Esophagus muscularis mucosa (tissue), 4 donors: ENCODE data around the gene ASPSCR1. TPM values are rescaled to one million over a fixed set of nuclear protein-coding genes. Genes with fewer than 3 reads are reported as not detected.
"Not testable (repeated sequence)": the region's sequence is repeated elsewhere in the genome, so short reads cannot be mapped to it uniquely, and the experiment has no call there.

Source experiments
- DNase-seq: peaks from one replicate; pipeline ENCODE4 v3.0.0-alpha.2; 2017; ENCODE audit errors: extremely low spot score
- H3K27ac ChIP-seq, 4 donors: fragments of 200-600 bp; sonication (generic); replicated peaks in 1 of 4; 1 replicate in 3 of 4; 2 replicates in 1 of 4; pipeline ENCODE4 v1.5.1; 2016 to 2019; ENCODE audit warnings: mild to moderate bottlenecking in 1 of 4
- H3K27me3 ChIP-seq, 4 donors: fragments of 200-600 bp; sonication (generic); one replicate each; pipeline versions ENCODE4 v1.5.1 to v1.6.0; 2016 to 2019
- H3K36me3 ChIP-seq, 4 donors: fragments of 200-600 bp; sonication (generic); one replicate each; pipeline ENCODE4 v1.5.1; 2016 to 2019
- H3K4me1 ChIP-seq, 4 donors: fragments of 200-600 bp; sonication (generic); one replicate each; pipeline ENCODE4 v1.5.1; 2016 to 2019
- H3K4me3 ChIP-seq, 4 donors: fragments of 200-600 bp; sonication (generic); 1 replicate in 2 of 4; 2 replicates in 2 of 4; pipeline ENCODE4 v1.5.1; 2016 to 2019; ENCODE audit warnings: mild to moderate bottlenecking in 4 of 4, moderate library complexity in 1 of 4
- H3K9me3 ChIP-seq, 4 donors: fragments of 200-600 bp; sonication (generic); 1 replicate in 3 of 4; 2 replicates in 1 of 4; pipeline ENCODE4 v1.5.1; 2016 to 2019
- CTCF ChIP-seq, 3 experiments: fragments of 200-600 bp in 2 of 3; fragments of 450-650 bp in 1 of 3; sonication (generic) in 2 of 3; IDR thresholded peaks; one replicate each; pipeline ENCODE4 v1.5.1; 2017 to 2019; ENCODE audit warnings: antibody characterized with exemption in 3 of 3, mild to moderate bottlenecking in 2 of 3, moderate library complexity in 1 of 3
- EP300 ChIP-seq: sonication (generic); formaldehyde crosslinking; IDR thresholded peaks from one replicate; pipeline ENCODE4 v1.6.1; 2017; ENCODE audit warnings: antibody characterized with exemption
- POLR2A ChIP-seq: fragments of 450-650 bp; IDR thresholded peaks from one replicate; pipeline ENCODE4 v1.6.1; 2017; ENCODE audit warnings: antibody characterized with exemption, moderate library complexity, mild to moderate bottlenecking, low read depth
- POLR2AphosphoS5 ChIP-seq, 2 donors: sonication (generic); formaldehyde crosslinking; IDR thresholded peaks; one replicate each; pipeline ENCODE4 v1.6.1; 2017; ENCODE audit warnings: antibody characterized with exemption in 2 of 2
- WGBS: methylation state at CpG from one replicate; pipeline ENCODE4 v1.1.5; 2018; 5-methylcytosine and 5-hydroxymethylcytosine counted together
- intact Hi-C: fragments of 100-400 bp; cut with DNase I; formaldehyde crosslinking; loops from one replicate; pipeline ENCODE4 v1.15.1; 2023
- total RNA-seq, 4 donors: library from RNA; depleted of rRNA; stranded (reverse); fragments of >200 nt; gene quantifications; one replicate each; pipeline versions ENCODE4 v1.1.0 to v1.2.1, GENCODE V29; 2016

ASPSCR1 gene
- total RNA-seq, 4 donors from 2014 or later = 15.9 to 18.4 (median 17.3) TPM

DNA sequence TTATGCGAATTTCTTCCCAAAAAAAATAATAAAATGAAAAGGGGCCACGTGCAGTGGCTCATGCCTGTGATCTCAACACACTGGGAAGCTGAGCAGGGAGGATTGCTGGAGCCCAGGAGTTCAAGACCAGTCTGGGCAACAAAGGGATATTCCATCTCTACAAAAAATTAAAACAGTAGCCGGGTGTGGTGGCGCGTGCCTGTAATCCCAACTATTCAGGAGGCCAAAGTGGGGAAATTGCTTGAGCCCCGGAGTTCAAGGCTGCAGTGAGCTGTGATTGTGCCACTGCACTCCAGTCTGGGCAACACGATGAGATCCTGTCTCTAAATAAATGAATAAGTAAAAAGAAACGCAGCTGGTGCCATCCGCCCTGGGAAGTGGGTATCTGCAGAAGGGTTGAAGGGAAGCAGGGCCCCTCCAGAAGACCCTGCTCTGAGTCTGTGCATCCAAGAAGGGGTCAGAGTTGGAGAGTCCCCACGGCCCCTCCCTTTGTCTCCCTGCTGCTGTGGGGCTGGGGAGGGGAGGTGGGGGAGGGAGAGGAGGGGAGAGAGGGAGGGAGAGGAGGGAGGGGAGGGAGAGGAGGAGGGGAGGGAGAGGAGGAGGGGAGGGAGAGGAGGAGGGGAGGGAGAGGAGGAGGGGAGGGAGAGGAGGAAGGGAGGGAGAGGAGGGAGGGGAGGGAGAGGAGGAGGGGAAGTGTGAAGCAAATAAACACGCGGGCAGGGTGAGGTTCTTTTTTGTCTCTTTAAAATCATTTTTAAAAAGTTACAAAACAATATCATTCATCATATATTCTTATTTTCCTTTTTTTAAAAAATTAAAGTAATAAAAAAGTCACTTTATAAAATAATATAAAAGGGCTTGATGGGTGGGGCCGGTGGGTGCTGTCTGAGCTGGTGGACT lies 25.4 kb upstream of the ASPSCR1 start:
- H3K27ac ChIP-seq = no peak overlapping the region
- peaks cover 0 to 48% (median 5%) of the 10 kb centered on the region in 4 donors for H3K27me3 ChIP-seq
- no peaks in the 10 kb centered on the region for H3K36me3 ChIP-seq
- WGBS = 55% methylated on average over 12 of the region's 13 CpGs
- no peaks in the 10 kb centered on the region for H3K9me3 ChIP-seq
- no peaks in the 10 kb centered on the region for H3K4me1 ChIP-seq
- no peak overlapping the region for H3K4me3 ChIP-seq
- no peak for TF ChIP-seq EP300
- TF ChIP-seq POLR2A = no peak
- TF ChIP-seq CTCF (IDR thresholded peaks at IDR 0.05) = no peak
- no peak for TF ChIP-seq POLR2AphosphoS5 (IDR thresholded peaks at IDR 0.05)
- intact Hi-C loops = loop anchor here (10.0 kb wide), 1 partner anchor 203 kb away; no protein-coding TSS in a partner anchor
- DNase-seq = no peak

DNA sequence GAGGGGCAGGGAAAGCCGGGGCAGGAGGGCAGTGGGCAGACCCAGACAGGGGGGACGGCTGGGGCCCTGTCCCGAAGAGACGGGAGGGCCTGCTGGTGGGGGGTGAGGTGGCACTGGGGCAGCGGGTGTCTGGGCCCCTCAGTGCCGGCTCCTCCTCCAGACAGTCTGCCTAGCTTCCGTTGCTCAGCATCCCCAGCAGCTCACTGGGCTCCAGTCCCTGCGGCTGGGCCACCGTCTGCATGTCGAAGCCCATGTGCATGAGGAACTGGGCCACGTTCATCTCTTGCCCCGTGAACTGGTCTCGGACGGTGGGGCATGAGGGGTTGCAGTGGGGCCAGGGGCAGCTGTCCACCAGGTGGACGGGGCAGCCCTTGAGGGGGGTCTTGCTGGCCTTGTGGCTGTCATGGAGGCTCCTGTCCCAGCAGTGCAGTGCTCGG lies 24.6 kb upstream of the ASPSCR1 start:
- 72% methylated on average over 12 of the region's 16 CpGs for WGBS
- H3K27me3 ChIP-seq = peaks cover 0 to 56% (median 6%) of the 10 kb centered on the region in 4 donors

DNA sequence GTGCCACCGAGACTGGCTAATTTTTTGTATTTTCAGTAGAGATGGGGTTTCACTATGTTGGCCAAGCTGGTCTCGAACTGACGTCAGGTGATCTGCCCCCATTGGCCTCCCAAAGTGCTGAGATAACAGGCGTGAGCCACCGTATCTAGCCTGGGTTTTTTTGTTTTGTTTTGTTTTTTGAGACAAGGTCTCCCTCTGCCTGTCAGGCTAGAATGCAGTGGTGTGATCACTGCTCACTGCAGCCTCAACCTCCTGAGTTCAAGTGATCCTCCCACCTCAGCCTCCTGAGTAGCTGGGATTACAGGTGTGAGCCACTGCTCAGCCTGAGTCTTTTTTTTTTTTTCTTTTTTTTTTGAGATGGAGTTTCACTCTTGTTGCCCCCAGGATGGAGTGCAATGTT lies 24.0 kb upstream of the ASPSCR1 start:
- not testable (repeated sequence) for H3K36me3 ChIP-seq, H3K4me1 ChIP-seq, DNase-seq, H3K4me3 ChIP-seq, H3K9me3 ChIP-seq, H3K27ac ChIP-seq
- 77% methylated on average over 5 of the region's 5 CpGs for WGBS
- intact Hi-C loops = loop anchor here (10.0 kb wide), 1 partner anchor 201 kb away; no protein-coding TSS in a partner anchor
- H3K27me3 ChIP-seq = peaks cover 0 to 62% (median 10%) of the 10 kb centered on the region in 4 donors

More for the DNA sequence above, 24.6 kb upstream of the ASPSCR1 start:
- no peak for TF ChIP-seq POLR2A
- no peak for TF ChIP-seq CTCF (IDR thresholded peaks at IDR 0.05)
- no peak for TF ChIP-seq POLR2AphosphoS5 (IDR thresholded peaks at IDR 0.05)
- no peak for TF ChIP-seq EP300
- H3K36me3 ChIP-seq = no peaks in the 10 kb centered on the region
- H3K4me1 ChIP-seq = no peaks in the 10 kb centered on the region
- no peak for DNase-seq
- H3K4me3 ChIP-seq = no peak overlapping the region
- H3K9me3 ChIP-seq = no peaks in the 10 kb centered on the region
- no peak overlapping the region for H3K27ac ChIP-seq
- intact Hi-C loops = loop anchor here (10.0 kb wide), 1 partner anchor 202 kb away; no protein-coding TSS in a partner anchor

- 78% methylated on average over 19 of the region's 19 CpGs for WGBS
- no peak for TF ChIP-seq CTCF (IDR thresholded peaks at IDR 0.05)
- no peak for TF ChIP-seq EP300
- TF ChIP-seq POLR2AphosphoS5 (IDR thresholded peaks at IDR 0.05) = no peak
- no peak for TF ChIP-seq POLR2A
- Histone ChIP-seq H3K4me3 (no peak overlapping the region), H3K27ac (no peak overlapping the region), H3K9me3 (no peaks in the 10 kb centered on the region), H3K27me3 (peaks cover 0 to 72% (median 19%) of the 10 kb centered on the region in 4 donors), H3K4me1 (peaks cover 4% of the 10 kb centered on the region in 4 donors), H3K36me3 (no peaks in the 10 kb centered on the region)
- intact Hi-C loops = loop anchor here (10.0 kb wide), 1 partner anchor 200 kb away; no protein-coding TSS in a partner anchor
- DNase-seq = no peak
Observed at GRCh38 chr17:81954131-81955057, 23.0 kb upstream of the ASPSCR1 start.
